CD4-positive, alpha-beta memory T cell (primary cell): ENCODE measurements around the gene WDR45B. TPM values are rescaled to one million over a fixed set of nuclear protein-coding genes. Genes with fewer than 3 reads are reported as not detected.
A peak's percentile ranks its signal among the peaks of the same experiment; 100 is the strongest.

Source experiments
- CTCF ChIA-PET: fragments of 350-600 bp; sonication (Branson Sonifier 250); formaldehyde crosslinking; loops from one replicate; lab custom pipeline; 2021; ENCODE audit warnings: inconsistent platforms; ENCODE audit not compliant: partially characterized antibody; lab: Charles Lee
- POLR2A ChIA-PET: fragments of 350-600 bp; sonication (Branson Sonifier 250); formaldehyde crosslinking; loops from one replicate; lab custom pipeline; 2021; ENCODE audit not compliant: partially characterized antibody; lab: Charles Lee
- DNase-seq, 5 donors: peaks; one replicate each; pipeline versions ENCODE4 v3.0.0 to v3.0.0-alpha.2; 2020 to 2022; ENCODE audit warnings: mixed read lengths in 1 of 5
- H3K27ac ChIP-seq: one replicate; pipeline ENCODE4 v1.7.0; 2013; ENCODE audit warnings: low read depth, low read length
- H3K27me3 ChIP-seq: 2 replicates; pipeline ENCODE4 v1.7.0; 2013; ENCODE audit warnings: mild to moderate bottlenecking, low read length, moderate library complexity; ENCODE audit not compliant: insufficient read depth
- H3K36me3 ChIP-seq: 2 replicates; pipeline ENCODE4 v1.7.0; 2013; ENCODE audit warnings: mild to moderate bottlenecking, low read length, moderate library complexity; ENCODE audit not compliant: insufficient read depth
- H3K4me1 ChIP-seq: 2 replicates; pipeline ENCODE4 v1.7.0; 2013; ENCODE audit warnings: mild to moderate bottlenecking, low read length, moderate library complexity; ENCODE audit not compliant: insufficient read depth
- H3K4me3 ChIP-seq, 2 donors: one replicate each; pipeline ENCODE4 v1.7.0; 2013; ENCODE audit warnings: low read length in 2 of 2, mild to moderate bottlenecking in 1 of 2
- H3K9me3 ChIP-seq, 2 donors: one replicate each; pipeline ENCODE4 v1.7.0; 2013; ENCODE audit warnings: low read length in 2 of 2, control low read depth in 1 of 2; ENCODE audit not compliant: control insufficient read depth in 1 of 2
- H3K27ac Mint-ChIP-seq, 7 donors: one replicate each; pipeline ENCODE4 v1.8.0; 2020 to 2021; ENCODE audit warnings: mixed read lengths in 7 of 7, mild to moderate bottlenecking in 6 of 7, inconsistent platforms in 3 of 7, moderate library complexity in 3 of 7
- H3K27me3 Mint-ChIP-seq, 2 donors: one replicate each; pipeline ENCODE4 v1.8.0; 2020 to 2021; ENCODE audit warnings: mixed read lengths in 2 of 2
- H3K36me3 Mint-ChIP-seq, 2 donors: one replicate each; pipeline ENCODE4 v1.8.0; 2020 to 2021; ENCODE audit warnings: mixed read lengths in 2 of 2, inconsistent platforms in 1 of 2, mild to moderate bottlenecking in 1 of 2
- H3K4me1 Mint-ChIP-seq, 4 donors: one replicate each; pipeline ENCODE4 v1.8.0; 2020 to 2021; ENCODE audit warnings: mixed read lengths in 4 of 4, mild to moderate bottlenecking in 1 of 4
- H3K4me3 Mint-ChIP-seq, 8 donors: one replicate each; pipeline ENCODE4 v1.8.0; 2020 to 2021; ENCODE audit warnings: mixed read lengths in 8 of 8, mild to moderate bottlenecking in 7 of 8, moderate library complexity in 6 of 8, inconsistent platforms in 3 of 8
- H3K9me3 Mint-ChIP-seq, 8 donors: one replicate each; pipeline ENCODE4 v1.8.0; 2020 to 2021; ENCODE audit warnings: mixed read lengths in 8 of 8, mild to moderate bottlenecking in 5 of 8, inconsistent platforms in 3 of 8, moderate library complexity in 1 of 8
- intact Hi-C: fragments of 100-400 bp; cut with micrococcal nuclease; formaldehyde crosslinking; loops from one replicate; pipeline ENCODE4 v1.15.1; 2023
- polyA plus RNA-seq, 2 donors: library from polyadenylated mRNA; unstranded; fragments of 300-500 nt; fragmentation: Illumina TruSeq; gene quantifications; one replicate each; pipeline ENCODE4 v1.2.3, GENCODE V29; 2021
- total RNA-seq, 2 experiments: library from RNA; stranded (reverse); gene quantifications; one replicate each; pipeline ENCODE4 v1.2.3, GENCODE V29; 2021

Gene WDR45B
- total and polyA plus RNA-seq, 4 experiments from 2014 or later = 35.1 to 66.7 (median 57.3) TPM

GRCh38 chr17:82647593-82648164, 565 bp downstream of the WDR45B start:
- peaks cover 0 to 2% (median 0%) of the 10 kb centered on the region in 8 donors for H3K9me3 Mint-ChIP-seq
- H3K4me3 ChIP-seq = peak overlapping the region; percentile 78 to 89
- no peaks in the 10 kb centered on the region for H3K27me3 Mint-ChIP-seq
- H3K4me3 Mint-ChIP-seq = peak overlapping the region; percentile 79 to 89 (median 84)
- peak overlapping the region; percentile 59 to 89 (median 85) for H3K27ac Mint-ChIP-seq
- peak; percentile 35 to 64 (median 43) for DNase-seq
- peaks cover 18% of the 10 kb centered on the region for H3K36me3 ChIP-seq
- peaks cover 17 to 44% (median 26%) of the 10 kb centered on the region in 4 donors for H3K4me1 Mint-ChIP-seq
- peak overlapping the region; percentile 93 for H3K27ac ChIP-seq
- peaks cover 9 to 17% of the 10 kb centered on the region in 2 donors for H3K36me3 Mint-ChIP-seq
- POLR2A ChIA-PET = interaction anchor here (0.7 to 1.4 kb wide), 3 partner anchors 68 to 128 kb away, joined by 3 to 4 read pairs (median 3); partner anchors contain the start of gene FOXK2
- CTCF ChIA-PET = interaction anchor here (1.2 kb wide), 1 partner anchor 14 kb away, joined by 4 read pairs; no protein-coding TSS in a partner anchor
- H3K4me1 ChIP-seq = peaks cover 30% of the 10 kb centered on the region
- H3K27me3 ChIP-seq = no peaks in the 10 kb centered on the region
- no peaks in the 10 kb centered on the region for H3K9me3 ChIP-seq
- intact Hi-C loops = loop anchor here (1.0 to 2.0 kb wide), 4 partner anchors 51 to 229 kb away; partner anchors contain the start of genes HEXD, OGFOD3, RAB40B and TBCD

- POLR2A ChIA-PET = no interaction called here
- intact Hi-C loops = no loop called here
- peaks cover 30% of the 10 kb centered on the region for H3K4me1 ChIP-seq
Measured at GRCh38 chr17:82645516-82645915, 2.7 kb downstream of the WDR45B start.

GRCh38 chr17:82644148-82644547, 4.1 kb downstream of the WDR45B start:
- Mint-ChIP-seq H3K27ac (peak overlapping the region in 1 of 7 donors; percentile 23), H3K27me3 (no peaks in the 10 kb centered on the region), H3K4me3 (no peak overlapping the region), H3K36me3 (peaks cover 31 to 43% of the 10 kb centered on the region in 2 donors), H3K9me3 (no peaks in the 10 kb centered on the region), H3K4me1 (peaks cover 24 to 63% (median 36%) of the 10 kb centered on the region in 4 donors)
- intact Hi-C loops = no loop called here
- Histone ChIP-seq H3K4me1 (peaks cover 38% of the 10 kb centered on the region), H3K4me3 (no peak overlapping the region), H3K27me3 (no peaks in the 10 kb centered on the region), H3K9me3 (no peaks in the 10 kb centered on the region), H3K27ac (no peak overlapping the region), H3K36me3 (peaks cover 41% of the 10 kb centered on the region)
- ChIA-PET POLR2A (no interaction called here), CTCF (no interaction called here)
- no peak for DNase-seq

More at GRCh38 chr17:82645516-82645915, 2.7 kb downstream of the WDR45B start:
- peak overlapping the region in 2 of 7 donors; percentile 30 to 86 for H3K27ac Mint-ChIP-seq
- no peaks in the 10 kb centered on the region for H3K27me3 Mint-ChIP-seq
- H3K4me3 Mint-ChIP-seq = peak overlapping the region in 7 of 8 donors; percentile 22 to 84 (median 51)
- H3K9me3 Mint-ChIP-seq = peaks cover 0 to 2% (median 0%) of the 10 kb centered on the region in 8 donors
- Histone ChIP-seq H3K27ac (no peak overlapping the region), H3K4me3 (no peak overlapping the region), H3K9me3 (no peaks in the 10 kb centered on the region), H3K27me3 (no peaks in the 10 kb centered on the region), H3K36me3 (peaks cover 36% of the 10 kb centered on the region)
- peaks cover 21 to 33% of the 10 kb centered on the region in 2 donors for H3K36me3 Mint-ChIP-seq
- peaks cover 19 to 50% (median 29%) of the 10 kb centered on the region in 4 donors for H3K4me1 Mint-ChIP-seq
- CTCF ChIA-PET = no interaction called here
- DNase-seq = no peak

- CTCF ChIA-PET = no interaction called here
- POLR2A ChIA-PET = no interaction called here
- H3K27ac ChIP-seq = no peak overlapping the region
Measured at GRCh38 chr17:82642022-82642421, 6.2 kb downstream of the WDR45B start.

GRCh38 chr17:82640036-82640435, 8.2 kb downstream of the WDR45B start:
- CTCF ChIA-PET = no interaction called here

More at GRCh38 chr17:82642022-82642421, 6.2 kb downstream of the WDR45B start:
- H3K4me3 Mint-ChIP-seq = no peak overlapping the region
- Histone ChIP-seq H3K4me3 (no peak overlapping the region), H3K9me3 (no peaks in the 10 kb centered on the region), H3K27me3 (no peaks in the 10 kb centered on the region), H3K4me1 (peaks cover 31% of the 10 kb centered on the region), H3K36me3 (peaks cover 46% of the 10 kb centered on the region)
- H3K4me1 Mint-ChIP-seq = peaks cover 29 to 66% (median 44%) of the 10 kb centered on the region in 4 donors
- H3K27me3 Mint-ChIP-seq = no peaks in the 10 kb centered on the region
- H3K27ac Mint-ChIP-seq = peak overlapping the region in 1 of 7 donors; percentile 8
- no peak for DNase-seq
- intact Hi-C loops = no loop called here
- peaks cover 40 to 54% of the 10 kb centered on the region in 2 donors for H3K36me3 Mint-ChIP-seq
- peaks cover 0 to 6% (median 0%) of the 10 kb centered on the region in 8 donors for H3K9me3 Mint-ChIP-seq

GRCh38 chr17:82639628-82640027, 8.6 kb downstream of the WDR45B start:
- Mint-ChIP-seq H3K9me3 (peaks cover 0 to 7% (median 0%) of the 10 kb centered on the region in 8 donors), H3K27ac (no peak overlapping the region), H3K4me1 (peaks cover 22 to 58% (median 35%) of the 10 kb centered on the region in 4 donors), H3K27me3 (no peaks in the 10 kb centered on the region), H3K4me3 (peak overlapping the region in 1 of 8 donors; percentile 46), H3K36me3 (peaks cover 50 to 60% of the 10 kb centered on the region in 2 donors)
- Histone ChIP-seq H3K4me3 (no peak overlapping the region), H3K36me3 (peaks cover 49% of the 10 kb centered on the region), H3K27me3 (no peaks in the 10 kb centered on the region), H3K9me3 (no peaks in the 10 kb centered on the region), H3K27ac (no peak overlapping the region), H3K4me1 (peaks cover 12% of the 10 kb centered on the region)
- ChIA-PET POLR2A (no interaction called here), CTCF (no interaction called here)
- no peak for DNase-seq
- intact Hi-C loops = no loop called here

More at GRCh38 chr17:82640036-82640435, 8.2 kb downstream of the WDR45B start:
- no peak overlapping the region for H3K4me3 Mint-ChIP-seq
- POLR2A ChIA-PET = no interaction called here
- H3K4me3 ChIP-seq = no peak overlapping the region
- H3K27ac ChIP-seq = no peak overlapping the region
- no peaks in the 10 kb centered on the region for H3K27me3 Mint-ChIP-seq
- H3K4me1 ChIP-seq = peaks cover 12% of the 10 kb centered on the region
- peaks cover 0 to 7% (median 0%) of the 10 kb centered on the region in 8 donors for H3K9me3 Mint-ChIP-seq
- intact Hi-C loops = no loop called here
- H3K36me3 ChIP-seq = peaks cover 46% of the 10 kb centered on the region
- no peaks in the 10 kb centered on the region for H3K27me3 ChIP-seq
- H3K36me3 Mint-ChIP-seq = peaks cover 50 to 57% of the 10 kb centered on the region in 2 donors
- no peaks in the 10 kb centered on the region for H3K9me3 ChIP-seq
- DNase-seq = no peak
- H3K27ac Mint-ChIP-seq = no peak overlapping the region
- H3K4me1 Mint-ChIP-seq = peaks cover 20 to 57% (median 33%) of the 10 kb centered on the region in 4 donors

GRCh38 chr17:82638183-82638773, 10.0 kb downstream of the WDR45B start:
- Mint-ChIP-seq H3K27ac (no peak overlapping the region), H3K27me3 (no peaks in the 10 kb centered on the region), H3K9me3 (peaks cover 0 to 7% (median 0%) of the 10 kb centered on the region in 8 donors), H3K4me1 (peaks cover 22 to 55% (median 32%) of the 10 kb centered on the region in 4 donors), H3K36me3 (peaks cover 46 to 59% of the 10 kb centered on the region in 2 donors), H3K4me3 (no peak overlapping the region)
- ChIA-PET POLR2A (no interaction called here), CTCF (no interaction called here)
- peaks cover 12% of the 10 kb centered on the region for H3K4me1 ChIP-seq
- H3K36me3 ChIP-seq = peaks cover 39% of the 10 kb centered on the region
- DNase-seq = no peak
- no peaks in the 10 kb centered on the region for H3K9me3 ChIP-seq
- no peaks in the 10 kb centered on the region for H3K27me3 ChIP-seq
- H3K27ac ChIP-seq = no peak overlapping the region
- no peak overlapping the region for H3K4me3 ChIP-seq
- intact Hi-C loops = no loop called here
